K562 (cell line): ENCODE data around the gene GRIK3. TPM values are rescaled to one million over a fixed set of nuclear protein-coding genes. Genes with fewer than 3 reads are reported as not detected.

Experiments
- ATAC-seq: fragments of 200-7000 bp; cut with Tn5 transposase; 3 replicates; pipeline ENCODE4 v1.9.1; 2020; ENCODE audit warnings: moderate library complexity
- BruUV-seq: library from RNA; stranded (reverse); fragments of 400-500 nt; replicated peaks from 2 replicates; lab custom pipeline; 2021; lab: Mats Ljungman, UMichigan
- CTCF ChIA-PET: fragments of 300-600 bp; formaldehyde crosslinking; extraction: SDS; loops from one replicate; lab custom pipeline; 2021; ENCODE audit warnings: low intra/inter-chr PET ratio; lab: Yijun Ruan, JAX
- POLR2A ChIA-PET: fragments of 300-600, 350-650 bp; sonication (Branson Sonifier 250); formaldehyde crosslinking; extraction: SDS; loops from one replicate; lab custom pipeline; 2021; ENCODE audit warnings: antibody characterized with exemption, inconsistent platforms; lab: Yijun Ruan, JAX
- DNase-seq, 4 experiments: peaks; one replicate each; pipeline versions ENCODE4 v3.0.0 to v3.0.0-alpha.2; 2011 to 2018; ENCODE audit warnings: low spot score in 3 of 4, mixed read lengths in 3 of 4; ENCODE audit errors: extremely low read depth in 1 of 4
- FAIRE-seq: peaks from 2 replicates; lab custom pipeline; 2011; peaks lifted over from hg19 to GRCh38; lab: Jason Lieb, UNC
- H2AFZ ChIP-seq: 2 replicates; pipeline ENCODE4 v1.6.0; 2011; ENCODE audit warnings: low read depth, low read length, control low read depth, inconsistent platforms
- H3K27ac ChIP-seq: fragments of 200-600 bp; 3 replicates; pipeline ENCODE4 v1.8.0; 2011; ENCODE audit warnings: low read depth, mild to moderate bottlenecking, control low read depth, inconsistent platforms, low read length, moderate library complexity, mixed read lengths; ENCODE audit errors: extremely low read depth
- H3K27me3 ChIP-seq, 2 experiments: fragments of 300-600 bp in 1 of 2; 2 replicates in 1 of 2; 3 replicates in 1 of 2; pipeline versions ENCODE4 v1.6.0 to v1.8.0; 2011; ENCODE audit warnings: inconsistent platforms in 2 of 2, low read length in 2 of 2, mild to moderate bottlenecking in 1 of 2, mixed read lengths in 1 of 2, moderate library complexity in 1 of 2; ENCODE audit not compliant: control insufficient read depth in 2 of 2, insufficient read depth in 2 of 2
- H3K36me3 ChIP-seq: fragments of 300-600 bp; 3 replicates; pipeline ENCODE4 v1.8.0; 2011; ENCODE audit warnings: mild to moderate bottlenecking, low read length, inconsistent platforms; ENCODE audit not compliant: control insufficient read depth, insufficient read depth
- H3K4me1 ChIP-seq, 2 experiments: fragments of 200-600 bp in 1 of 2; replicated peaks in 1 of 2; 2 replicates in 1 of 2; 3 replicates in 1 of 2; pipeline versions ENCODE4 v1.5.1 to v1.8.0; 2011; ENCODE audit warnings: inconsistent platforms in 2 of 2, low read length in 2 of 2, mild to moderate bottlenecking in 1 of 2, mixed read lengths in 1 of 2, moderate library complexity in 1 of 2; ENCODE audit not compliant: control insufficient read depth in 2 of 2, insufficient read depth in 2 of 2
- H3K4me2 ChIP-seq: 2 replicates; pipeline ENCODE4 v1.6.1; 2011; ENCODE audit warnings: low read length, control low read depth, inconsistent platforms, mixed read lengths; ENCODE audit not compliant: insufficient read depth
- H3K4me3 ChIP-seq: fragments of 200-600 bp; sonication (generic), shearing (Covaris generic); 2 replicates; pipeline ENCODE4 v1.5.1; 2016; ENCODE audit warnings: control low read depth, inconsistent platforms
- H3K79me2 ChIP-seq: fragments of 200-600 bp; 3 replicates; pipeline ENCODE4 v1.8.0; 2011; ENCODE audit warnings: low read length, inconsistent platforms; ENCODE audit not compliant: control insufficient read depth, insufficient read depth
- H3K9ac ChIP-seq, 2 experiments: 2 replicates each; pipeline versions ENCODE4 v1.6.0 to v1.6.1; 2011; ENCODE audit warnings: low read depth in 2 of 2, low read length in 2 of 2, control low read depth in 1 of 2, inconsistent platforms in 1 of 2, mild to moderate bottlenecking in 1 of 2, mixed read lengths in 1 of 2; ENCODE audit not compliant: insufficient read depth in 1 of 2
- H3K9me1 ChIP-seq: one replicate; pipeline ENCODE4 v1.6.0; 2011; ENCODE audit warnings: inconsistent platforms, mild to moderate bottlenecking, low read length, moderate library complexity; ENCODE audit not compliant: control insufficient read depth, insufficient read depth
- H3K9me3 ChIP-seq: replicated peaks from 2 replicates; pipeline ENCODE4 v1.5.1; 2011; ENCODE audit warnings: low read depth, low read length, inconsistent platforms; ENCODE audit not compliant: control insufficient read depth, insufficient read depth
- H4K20me1 ChIP-seq: replicated peaks from 2 replicates; pipeline ENCODE4 v1.6.1; 2011; ENCODE audit warnings: low read length, inconsistent platforms, mixed read lengths; ENCODE audit not compliant: control insufficient read depth, insufficient read depth
- ATF7 ChIP-seq: fragments of 450-650 bp; IDR thresholded peaks from 2 replicates; pipeline ENCODE4 v1.7.1; 2014; ENCODE audit warnings: mild to moderate bottlenecking, moderate library complexity
- CSDE1 ChIP-seq, 2 experiments: fragments of 450-650 bp; IDR thresholded peaks; 2 replicates each; pipeline ENCODE4 v1.6.1; 2016; ENCODE audit warnings: mild to moderate bottlenecking in 1 of 2
- JUND ChIP-seq, 2 experiments: IDR thresholded peaks; 2 replicates in 1 of 2; 3 replicates in 1 of 2; pipeline ENCODE4 v1.6.1; 2011; ENCODE audit warnings: borderline replicate concordance in 2 of 2, low read depth in 2 of 2, low read length in 2 of 2, improper control_type of control experiment in 1 of 2, missing biosample characterization in 1 of 2, missing genetic modification characterization in 1 of 2, missing genetic modification reagents in 1 of 2
- PRPF4 ChIP-seq: fragments of 200-400 bp; formaldehyde crosslinking; IDR thresholded peaks from one replicate; pipeline ENCODE4 v1.6.1; 2017; ENCODE audit warnings: low read length, low read depth, mild to moderate bottlenecking; ENCODE audit not compliant: insufficient read depth, poor library complexity, severe bottlenecking
- ZNF224 ChIP-seq: sonication (generic); formaldehyde crosslinking; IDR thresholded peaks from 2 replicates; pipeline ENCODE4 v1.8.0; 2022; ENCODE audit warnings: mild to moderate bottlenecking, missing genetic modification reagents
- WGBS: fragments of 100-300 bp; shearing (Covaris generic); methylation state at CpG from one replicate; pipeline ENCODE4 v1.1.6; 2016; ENCODE audit warnings: low coverage, mixed read lengths; ENCODE audit not compliant: insufficient coverage; ENCODE audit errors: missing lambda C conversion rate; 5-methylcytosine and 5-hydroxymethylcytosine counted together
- in situ Hi-C: fragments of 300-500 bp; cut with MboI; formaldehyde crosslinking; loops from 4 replicates; pipeline ENCODE4 v1.15.0; 2018; ENCODE audit warnings: inconsistent platforms, mixed read lengths
- intact Hi-C: fragments of 100-400 bp; cut with micrococcal nuclease; formaldehyde crosslinking; loops from 2 replicates; pipeline ENCODE4 v1.14.2; 2022
- polyA plus RNA-seq, 8 experiments: library from polyadenylated mRNA; depleted of rRNA in 4 of 8; stranded (reverse) in 5 of 8; unstranded in 3 of 8; fragments of >200 nt; fragmentation: Nextera tagmentation in 2 of 8; fragmentation: Illumina TruSeq in 1 of 8; extraction: Ambion mirVana in 2 of 8; extraction: Trizol in 1 of 8; gene quantifications; 2 replicates each; pipeline versions ENCODE4 v1.2.1 to v1.2.3, GENCODE V29; 2011 to 2014; ENCODE audit warnings: inconsistent platforms in 1 of 8, missing spikeins in 1 of 8
- total RNA-seq, 7 experiments: library from RNA; depleted of rRNA in 6 of 7; stranded (reverse); fragments of >200 nt in 6 of 7; fragmentation: Illumina TruSeq in 2 of 7; extraction: Trizol in 2 of 7; gene quantifications; 2 replicates each; pipeline versions ENCODE4 v1.2.1 to v1.2.3, GENCODE V29; 2011 to 2021; ENCODE audit warnings: low replicate concordance in 1 of 7
- TF ChIP-seq, protein P1 (sequence below), 2 experiments: fragments of 450-650 bp in 1 of 2; sonication (generic) in 1 of 2; formaldehyde crosslinking in 1 of 2; IDR thresholded peaks in 1 of 2; conservative IDR thresholded peaks in 1 of 2; 2 replicates each; pipeline versions ENCODE4 v1.6.1 to v1.8.1; 2016 to 2023; ENCODE audit warnings: mild to moderate bottlenecking in 2 of 2, moderate library complexity in 2 of 2, inconsistent platforms in 1 of 2, missing genetic modification reagents in 1 of 2

GRIK3 gene
- total and polyA plus RNA-seq, 9 of the 15 experiments (the other 6 are each of a cell fraction or from before 2014, with no cell fraction given), result not detected

- CTCF ChIA-PET, result no interaction called here
- TF ChIP-seq ZNF224 (CRISPR knock-in tag) (no peak), JUND (IDR thresholded peaks at IDR 0.05; ENCODE audit: borderline replicate concordance, low read depth, low read length) (no peak), JUND (tag; IDR thresholded peaks at IDR 0.05; ENCODE audit: borderline replicate concordance, low read depth, low read length) (0 out of 3 replicates have a peak, but pooled peaks have one; percentile 22), PRPF4 (no peak), ATF7 (peak; percentile 84), CSDE1 (IDR thresholded peaks at IDR 0.05) (no peak)
- TF ChIP-seq, protein P1, sequence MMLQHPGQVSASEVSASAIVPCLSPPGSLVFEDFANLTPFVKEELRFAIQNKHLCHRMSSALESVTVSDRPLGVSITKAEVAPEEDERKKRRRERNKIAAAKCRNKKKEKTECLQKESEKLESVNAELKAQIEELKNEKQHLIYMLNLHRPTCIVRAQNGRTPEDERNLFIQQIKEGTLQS (IDR thresholded peaks at IDR 0.05), result peak; percentile 68
- TF ChIP-seq, protein P1 (CRISPR knock-in tag; conservative IDR thresholded peaks at IDR 0.05), result no peak
- no TSS peak for BruUV-seq
- no peak overlapping the region for H3K4me2 ChIP-seq
- H4K20me1 ChIP-seq, result peaks cover 3% of the 10 kb centered on the region; the same call in 1 of the 2 replicates
- ATAC-seq (peak; percentile 41; the same call in 2 of the 3 replicates), DNase-seq (no peak), FAIRE-seq (no peak)
- H2AFZ ChIP-seq, result no peak overlapping the region
- H3K9me3 ChIP-seq, result no peaks in the 10 kb centered on the region
- 0% methylated on average over 6 of the region's 6 CpGs for WGBS
- in situ Hi-C loops (no loop called here), intact Hi-C loops (no loop called here)
- POLR2A ChIA-PET, result interaction anchor here (0.6 to 1.1 kb wide), 3 partner anchors 9 to 98 kb away, joined by 3 to 4 read pairs (median 4); no protein-coding TSS in a partner anchor
- no peak overlapping the region for H3K4me3 ChIP-seq
- no peaks in the 10 kb centered on the region for H3K9me1 ChIP-seq
- H3K79me2 ChIP-seq, result no peaks in the 10 kb centered on the region
- no peaks in the 10 kb centered on the region for H3K36me3 ChIP-seq
- no peak overlapping the region for H3K27ac ChIP-seq
- no peaks in the 10 kb centered on the region for H3K4me1 ChIP-seq
- H3K27me3 ChIP-seq, result peaks cover 2 to 35% of the 10 kb centered on the region in 2 experiments; a peak in 2 of 5 replicates
- H3K9ac ChIP-seq, result no peak overlapping the region
Measured at GRCh38 chr1:36881541-36881940, 152.8 kb downstream of the GRIK3 start.
